Measurements from ENCODE around the gene DIP2B. TPM values are rescaled to one million over a fixed set of nuclear protein-coding genes. Genes with fewer than 3 reads are reported as not detected.
A peak's percentile ranks its signal among the peaks of the same experiment; 100 is the strongest.

DIP2B gene
- total RNA-seq, 1 donor from 2014 or later: 37.1 TPM

GRCh38 chr12:50728841-50729240, 224.1 kb downstream of the DIP2B start:
- Histone ChIP-seq H3K79me2 (ENCODE audit: low read depth) (no peaks in the 10 kb centered on the region), H3K9ac (no peak overlapping the region), H4K20me1 (ENCODE audit: low read depth) (no peaks in the 10 kb centered on the region), H3K27ac (no peak overlapping the region), H3K4me1 (no peaks in the 10 kb centered on the region), H3K4me2 (no peak overlapping the region), H3K27me3 (no peaks in the 10 kb centered on the region), H3K4me3 (no peak overlapping the region), H2AFZ (replicated peaks) (no peak overlapping the region), H3K9me3 (ENCODE audit: low read depth) (no peaks in the 10 kb centered on the region), H3F3A (ENCODE audit: low read depth) (no peaks in the 10 kb centered on the region), H3K36me3 (no peaks in the 10 kb centered on the region)
- Mint-ChIP-seq H3K36me3 (peaks cover 21% of the 10 kb centered on the region), H3K4me1 (peaks cover 2% of the 10 kb centered on the region), H3K9me3 (no peaks in the 10 kb centered on the region), H3K4me3 (no peak overlapping the region), H3K27ac (no peak overlapping the region), H3K27me3 (ENCODE audit: insufficient read depth, low read depth) (no peaks in the 10 kb centered on the region)
- DNase-seq (ENCODE audit: low spot score): no peak
- no peak for TF ChIP-seq CTCF (IDR thresholded peaks at IDR 0.05)
- no peak for TF ChIP-seq EZH2phosphoT487 (IDR thresholded peaks at IDR 0.05)
- TF ChIP-seq EZH2 (IDR thresholded peaks at IDR 0.05): no peak

GRCh38 chr12:50732591-50732990, 227.8 kb downstream of the DIP2B start:
- Histone ChIP-seq H3K27me3 (no peaks in the 10 kb centered on the region), H3K36me3 (no peaks in the 10 kb centered on the region), H3K4me2 (no peak overlapping the region), H2AFZ (replicated peaks) (no peak overlapping the region), H3K4me3 (no peak overlapping the region), H3F3A (ENCODE audit: low read depth) (peaks cover 4% of the 10 kb centered on the region), H3K27ac (no peak overlapping the region), H3K9ac (no peak overlapping the region), H3K9me3 (ENCODE audit: low read depth) (no peaks in the 10 kb centered on the region), H3K79me2 (ENCODE audit: low read depth) (no peaks in the 10 kb centered on the region), H4K20me1 (ENCODE audit: low read depth) (no peaks in the 10 kb centered on the region), H3K4me1 (no peaks in the 10 kb centered on the region)
- no peak overlapping the region for H3K4me3 Mint-ChIP-seq
- no peaks in the 10 kb centered on the region for H3K9me3 Mint-ChIP-seq
- H3K4me1 Mint-ChIP-seq: peaks cover 7% of the 10 kb centered on the region
- no peaks in the 10 kb centered on the region for H3K27me3 Mint-ChIP-seq (ENCODE audit: insufficient read depth, low read depth)
- no peak for TF ChIP-seq CTCF (IDR thresholded peaks at IDR 0.05)
- TF ChIP-seq EZH2phosphoT487 (IDR thresholded peaks at IDR 0.05): no peak
- TF ChIP-seq EZH2 (IDR thresholded peaks at IDR 0.05): no peak
- DNase-seq (ENCODE audit: low spot score): no peak
- H3K27ac Mint-ChIP-seq: no peak overlapping the region
- peaks cover 18% of the 10 kb centered on the region for H3K36me3 Mint-ChIP-seq

- H3K27me3 Mint-ChIP-seq (ENCODE audit: insufficient read depth, low read depth): no peaks in the 10 kb centered on the region
- H3K36me3 ChIP-seq: no peaks in the 10 kb centered on the region
Observed at GRCh38 chr12:50733706-50734105, 228.9 kb downstream of the DIP2B start.

More at GRCh38 chr12:50733706-50734105, 228.9 kb downstream of the DIP2B start:
- Mint-ChIP-seq H3K27ac (peak overlapping the region; percentile 82), H3K4me1 (peaks cover 7% of the 10 kb centered on the region), H3K9me3 (no peaks in the 10 kb centered on the region), H3K4me3 (no peak overlapping the region), H3K36me3 (peaks cover 15% of the 10 kb centered on the region)
- H3K79me2 ChIP-seq (ENCODE audit: low read depth): no peaks in the 10 kb centered on the region
- no peaks in the 10 kb centered on the region for H3K27me3 ChIP-seq
- no peak overlapping the region for H3K4me2 ChIP-seq
- no peak overlapping the region for H3K27ac ChIP-seq
- DNase-seq (ENCODE audit: low spot score): no peak
- no peak overlapping the region for H2AFZ ChIP-seq (replicated peaks)
- H3K4me1 ChIP-seq: no peaks in the 10 kb centered on the region
- no peak overlapping the region for H3K9ac ChIP-seq
- no peaks in the 10 kb centered on the region for H4K20me1 ChIP-seq (ENCODE audit: low read depth)
- no peak overlapping the region for H3K4me3 ChIP-seq
- TF ChIP-seq CTCF (IDR thresholded peaks at IDR 0.05) (no peak), EZH2 (IDR thresholded peaks at IDR 0.05) (no peak), EZH2phosphoT487 (IDR thresholded peaks at IDR 0.05) (no peak)
- no peaks in the 10 kb centered on the region for H3K9me3 ChIP-seq (ENCODE audit: low read depth)
- peaks cover 4% of the 10 kb centered on the region for H3F3A ChIP-seq (ENCODE audit: low read depth)

Measured in neural progenitor cell (in vitro differentiated cells).